ENCODE results near the gene STX1A.

DNA sequence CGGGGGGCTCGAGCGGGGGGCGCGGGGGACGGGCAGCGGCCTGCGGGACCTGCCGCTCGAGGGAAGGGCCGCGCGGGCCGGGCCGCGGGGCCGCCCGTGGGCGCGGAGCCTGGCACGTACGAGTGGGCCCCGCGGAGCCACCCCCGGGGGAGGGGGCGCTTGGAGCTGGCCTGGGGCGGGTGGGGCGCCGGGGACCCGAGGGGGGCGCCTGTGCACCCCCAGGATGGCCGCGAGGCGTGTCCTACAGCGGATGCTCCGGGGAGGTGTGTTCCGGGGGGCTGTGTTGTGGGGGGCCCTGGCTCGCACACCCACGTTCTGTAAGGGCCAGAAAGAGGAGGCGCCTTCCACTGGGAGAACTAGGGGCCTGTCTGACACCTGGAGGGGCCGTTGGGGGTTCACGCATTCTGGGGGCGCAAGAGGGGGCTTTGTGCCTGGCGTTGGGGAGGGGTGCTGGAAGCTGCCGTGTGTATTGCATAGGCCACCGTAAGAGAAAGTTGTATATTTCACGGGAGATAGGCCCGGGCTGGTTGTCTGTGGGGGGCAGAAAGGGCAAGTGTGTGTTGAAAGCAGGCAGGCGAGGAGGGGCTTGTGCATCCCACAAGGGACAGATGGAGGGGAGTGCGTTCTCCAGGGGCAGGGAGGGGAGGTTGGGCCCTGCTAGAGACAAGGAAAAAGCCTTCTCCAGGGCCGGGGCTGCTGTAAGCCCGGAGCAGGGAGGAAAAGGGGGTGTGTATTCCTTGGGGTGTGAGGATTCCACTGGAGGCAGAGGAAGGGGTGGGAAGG, 51.2 kb downstream of the STX1A start:
- TF ChIP-seq EP300 (IDR thresholded peaks at IDR 0.05) (no peak), POLR2A (IDR thresholded peaks at IDR 0.05) (no peak)

Data from sigmoid colon (tissue), 4 donors.